NCI-H524 treated with DMSO at 0.1 percent for 48 hours (cell line): ENCODE measurements around the gene PSMA7.

Experiments used
- DNase-seq: peaks from one replicate; lab custom pipeline; 2025; lab: John Stamatoyannopoulos, UW

Gene PSMA7

DNA sequence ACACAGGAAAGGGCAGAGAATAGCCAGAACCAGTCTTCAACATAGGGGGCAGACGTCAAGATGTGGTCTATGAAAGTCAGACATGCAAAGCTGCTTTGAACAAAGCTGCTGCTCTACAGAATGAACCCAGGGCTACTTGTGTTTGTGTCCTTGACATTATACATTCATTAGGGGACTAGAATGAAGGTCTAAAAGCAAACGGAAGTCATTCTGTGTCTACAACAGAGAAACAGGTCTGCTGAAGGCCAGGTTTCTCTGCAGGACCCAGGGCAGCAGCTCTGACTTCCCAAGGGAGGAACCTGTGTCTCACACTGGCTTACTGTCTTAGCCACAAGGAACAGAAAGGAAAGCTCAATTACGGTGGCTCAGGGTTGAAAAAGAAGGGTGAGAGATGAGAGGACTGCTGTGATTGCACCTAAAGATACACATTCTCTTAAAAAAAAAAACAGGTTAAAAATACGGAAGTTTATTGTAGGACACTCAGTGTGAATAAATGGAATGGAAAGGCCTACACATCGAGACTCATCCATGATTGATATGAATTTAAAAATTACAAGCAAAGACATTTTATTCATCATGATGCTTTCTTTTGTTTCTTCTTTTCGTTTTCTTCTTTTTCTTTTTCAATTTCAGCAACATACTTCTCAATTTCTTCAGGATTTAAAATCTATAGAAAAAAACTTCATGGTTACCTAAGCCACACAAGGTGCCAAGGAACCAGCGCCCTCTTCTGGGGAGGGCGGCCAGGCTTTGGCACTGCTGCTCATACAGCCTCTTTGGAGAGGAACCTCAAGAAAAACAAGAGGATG lies 6.7 kb downstream of the PSMA7 start:
- DNase-seq, result no peak

GRCh38 chr20:62135573-62136266 lies 7.5 kb downstream of the PSMA7 start:
- no peak for DNase-seq

- DNase-seq, result no peak
Measured at GRCh38 chr20:62134735-62135231, 8.4 kb downstream of the PSMA7 start.

DNA sequence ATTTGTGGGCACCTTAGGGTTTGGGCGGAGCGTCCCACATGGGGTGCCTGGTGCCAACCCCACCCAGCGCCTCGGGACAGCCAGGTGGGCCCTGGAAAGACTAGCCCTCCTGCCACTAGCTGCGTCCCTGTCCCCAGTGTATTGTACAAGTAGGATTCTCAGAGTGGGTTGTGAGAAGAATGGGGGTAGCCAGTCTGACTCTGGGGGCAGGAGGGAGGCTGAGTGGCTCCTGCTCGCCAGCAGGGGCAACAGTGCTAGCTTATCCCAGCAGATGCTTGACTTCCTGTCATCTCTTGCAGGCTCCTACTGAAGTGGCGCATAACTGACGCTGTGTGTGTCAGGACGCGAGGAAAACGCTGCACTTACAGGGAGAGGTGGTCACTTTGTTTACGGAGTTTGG lies 9.3 kb downstream of the PSMA7 start:
- DNase-seq, result no peak

DNA sequence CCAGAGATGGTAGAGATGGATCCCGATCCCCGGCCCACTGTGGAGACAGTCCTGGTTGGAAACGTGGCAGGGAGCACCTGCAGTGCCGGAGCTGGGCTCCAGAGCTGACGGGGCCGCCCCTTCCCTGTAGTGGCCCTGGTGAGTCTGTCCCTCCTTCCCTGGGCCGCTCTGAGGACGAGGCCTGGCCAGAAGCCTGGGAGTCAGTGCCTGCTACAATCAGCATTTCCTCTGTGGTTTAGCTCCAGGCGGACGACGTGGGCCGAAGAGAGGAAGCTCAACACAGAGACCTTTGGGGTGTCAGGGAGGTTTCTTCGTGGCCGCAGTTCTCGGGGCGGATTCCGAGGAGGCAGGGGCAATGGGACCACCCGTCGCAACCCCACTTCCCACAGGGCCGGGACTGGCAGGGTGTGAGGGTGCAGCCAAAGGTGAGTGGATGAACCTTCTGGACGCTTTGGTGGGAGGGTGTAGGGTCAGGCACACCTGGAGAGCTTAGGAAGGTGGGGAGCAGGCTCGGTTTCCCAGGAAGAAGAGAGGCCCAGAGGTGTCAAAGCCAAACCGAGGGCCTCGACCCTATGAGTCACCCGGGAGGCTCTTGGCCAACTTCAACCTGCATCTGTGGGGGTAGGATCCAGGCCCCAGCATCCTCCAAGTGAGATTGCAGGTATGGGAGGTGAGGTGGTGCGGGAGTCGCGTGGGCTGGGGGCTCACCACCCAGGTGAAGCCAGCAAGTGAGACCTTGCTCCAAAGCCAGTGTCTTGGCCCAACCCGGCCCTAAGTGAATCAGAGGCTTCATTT lies 9.9 kb downstream of the PSMA7 start:
- no peak for DNase-seq

GRCh38 chr20:62132421-62132820 lies 10.8 kb downstream of the PSMA7 start:
- DNase-seq, result no peak

- DNase-seq, result no peak
Measured at GRCh38 chr20:62131560-62132320, 11.5 kb downstream of the PSMA7 start.

GRCh38 chr20:62129731-62130531 lies 13.3 kb downstream of the PSMA7 start:
- no peak for DNase-seq

DNA sequence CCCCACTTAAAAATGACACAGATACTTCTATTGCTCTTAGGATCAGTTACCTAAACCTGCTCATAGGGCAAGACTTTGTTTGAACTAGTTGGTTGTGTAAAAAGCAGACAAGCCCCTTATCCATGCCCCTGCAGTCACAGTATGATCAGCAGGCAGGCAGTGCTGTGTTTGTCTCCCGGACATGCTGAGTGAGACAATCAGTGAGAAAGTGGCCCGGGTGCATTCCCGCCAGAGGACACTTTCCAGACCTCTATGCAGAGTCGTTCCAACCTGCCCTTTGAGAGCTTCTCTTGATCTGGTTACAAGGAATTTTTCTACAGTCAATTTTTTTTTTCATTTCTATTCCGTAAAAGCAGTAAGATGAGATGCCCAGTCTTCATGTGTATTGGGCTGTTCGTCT lies 14.7 kb downstream of the PSMA7 start:
- no peak for DNase-seq

DNA sequence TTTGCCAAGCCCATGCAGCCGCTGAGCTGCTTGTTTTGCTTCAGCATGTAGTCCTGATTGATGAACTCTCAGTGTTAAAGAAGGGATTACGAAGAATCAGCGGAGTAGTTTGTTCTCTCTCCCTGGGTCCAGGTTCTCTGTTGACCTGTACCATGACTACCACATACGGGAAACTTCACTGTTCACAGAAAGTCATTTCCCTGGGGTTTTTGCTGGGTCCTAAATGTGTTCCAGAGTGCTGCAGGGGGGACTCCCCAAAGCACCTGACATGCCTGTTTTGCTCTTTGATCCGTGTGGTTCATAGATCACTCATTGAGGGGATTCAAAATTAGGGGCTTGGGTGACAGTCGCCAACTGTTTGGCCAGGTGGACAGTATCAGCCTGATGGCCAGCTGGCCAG lies 15.4 kb downstream of the PSMA7 start:
- no peak for DNase-seq

GRCh38 chr20:62126141-62126540 lies 17.1 kb downstream of the PSMA7 start:
- DNase-seq, result no peak

DNA sequence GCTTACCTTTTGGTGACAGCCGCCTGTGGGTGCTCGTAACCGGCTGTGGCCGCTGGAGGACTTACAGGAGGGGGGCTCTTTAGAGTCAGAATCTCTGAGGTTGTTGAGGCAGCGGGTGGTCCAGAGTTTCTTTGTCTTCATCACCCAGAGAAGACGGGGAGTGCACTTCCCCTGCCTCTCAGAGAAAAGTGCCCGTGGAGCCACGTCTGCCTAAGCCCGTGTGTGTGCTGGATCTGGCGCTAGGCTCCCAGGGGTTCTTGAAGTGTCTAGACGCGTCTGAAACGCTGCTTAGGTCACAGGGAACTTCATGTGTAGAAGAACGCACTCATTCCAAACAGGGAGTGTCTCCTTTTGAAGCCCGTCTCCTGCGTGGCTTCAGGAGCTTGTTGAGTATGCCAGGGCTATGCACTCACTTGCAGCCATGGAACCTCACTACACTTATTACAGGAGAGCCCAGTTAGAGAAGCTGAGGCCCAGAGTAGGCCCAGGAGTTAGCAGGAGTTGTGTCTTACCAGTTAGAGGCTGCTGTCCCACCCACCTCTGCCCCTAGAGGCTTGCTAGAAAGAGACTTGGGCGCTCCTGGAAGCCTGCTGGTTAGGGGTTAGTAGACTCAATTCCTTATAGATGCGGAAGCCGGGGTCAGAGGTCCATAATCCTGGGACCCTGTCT lies 19.6 kb downstream of the PSMA7 start:
- no peak for DNase-seq

DNA sequence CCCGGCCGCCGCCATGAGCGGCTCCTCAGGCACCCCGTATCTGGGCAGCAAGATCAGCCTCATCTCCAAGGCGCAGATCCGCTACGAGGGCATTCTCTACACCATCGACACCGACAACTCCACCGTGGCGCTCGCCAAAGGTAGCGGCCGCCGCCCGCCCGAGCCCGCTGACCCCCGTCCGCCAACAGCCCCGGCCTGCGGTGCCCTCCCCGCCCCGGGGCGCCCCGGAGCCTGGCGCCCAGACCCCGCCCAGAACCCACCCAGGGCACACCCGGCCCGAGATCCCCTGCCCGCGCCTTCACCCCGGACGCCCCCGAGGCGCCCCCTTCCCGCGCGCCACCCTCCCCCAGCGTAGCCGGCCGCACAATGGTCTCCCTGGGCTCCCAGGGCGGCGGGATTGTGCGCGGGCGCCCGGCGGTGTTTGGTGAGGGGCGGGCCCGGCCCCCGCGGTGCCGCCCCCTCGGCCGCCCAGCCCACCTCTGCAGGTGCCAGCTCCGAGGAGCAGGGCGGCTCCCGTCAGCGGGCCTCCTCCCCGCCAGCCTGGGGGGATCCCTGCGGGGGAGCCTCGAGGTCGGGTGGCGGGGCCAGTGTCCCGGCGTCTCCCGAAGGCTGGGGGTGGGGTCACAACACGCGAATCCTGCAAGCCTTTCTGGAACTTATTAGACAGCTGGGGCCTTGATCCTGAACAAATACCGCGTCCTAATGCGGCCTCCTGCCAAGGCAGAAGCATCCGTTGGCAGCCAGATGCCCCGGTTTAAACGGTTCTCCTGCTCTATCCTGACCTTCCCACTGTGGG lies 20.3 kb downstream of the PSMA7 start:
- peak; percentile 3 for DNase-seq

GRCh38 chr20:62121776-62122653 lies 21.2 kb downstream of the PSMA7 start, which contains the start of gene LSM14B:
LSM14B (plus strand) TSS chr20:62122475; CDS start chr20:62122667, 192 bp downstream.
- DNase-seq, result peak; percentile 61

DNA sequence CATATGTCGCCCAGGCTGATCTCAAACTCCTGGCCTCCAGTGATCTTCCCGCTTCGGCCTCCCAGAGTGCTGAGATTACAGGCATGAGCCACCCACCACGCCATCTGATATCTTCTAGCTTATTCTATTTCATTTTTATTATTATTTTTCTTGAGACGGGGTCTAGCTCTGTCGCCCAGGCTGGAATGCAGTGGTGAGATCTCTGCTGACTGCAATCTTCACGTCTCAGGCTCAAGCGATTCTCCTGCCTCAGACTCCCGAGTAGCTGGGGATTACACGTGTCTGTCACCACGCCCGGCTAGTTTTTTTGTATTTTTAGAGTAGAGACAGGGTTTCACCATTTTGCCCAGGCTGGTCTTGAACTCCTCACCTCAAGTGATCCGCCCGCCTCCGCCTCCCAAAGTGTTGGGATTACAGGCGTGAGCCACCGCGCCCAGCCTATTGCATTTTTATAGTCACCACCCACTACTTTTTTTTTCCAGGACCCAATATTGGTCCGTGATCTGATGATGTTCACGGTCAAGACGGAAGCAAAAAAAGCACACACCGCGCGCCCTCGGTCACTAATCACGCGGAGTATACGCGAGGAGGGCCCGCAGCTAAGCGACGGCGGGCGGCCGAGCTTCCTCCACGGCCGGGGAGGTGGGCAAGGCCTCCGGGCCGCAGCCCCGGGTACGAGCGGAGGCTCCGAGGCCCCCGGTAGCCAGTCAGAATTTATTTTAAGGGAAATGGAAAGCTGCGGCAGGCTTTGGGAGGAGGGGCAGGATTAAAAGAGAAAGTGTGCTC lies 22.0 kb downstream of the PSMA7 start:
- DNase-seq, result no peak

GRCh38 chr20:62120365-62120762 lies 22.8 kb downstream of the PSMA7 start:
- no peak for DNase-seq

DNA sequence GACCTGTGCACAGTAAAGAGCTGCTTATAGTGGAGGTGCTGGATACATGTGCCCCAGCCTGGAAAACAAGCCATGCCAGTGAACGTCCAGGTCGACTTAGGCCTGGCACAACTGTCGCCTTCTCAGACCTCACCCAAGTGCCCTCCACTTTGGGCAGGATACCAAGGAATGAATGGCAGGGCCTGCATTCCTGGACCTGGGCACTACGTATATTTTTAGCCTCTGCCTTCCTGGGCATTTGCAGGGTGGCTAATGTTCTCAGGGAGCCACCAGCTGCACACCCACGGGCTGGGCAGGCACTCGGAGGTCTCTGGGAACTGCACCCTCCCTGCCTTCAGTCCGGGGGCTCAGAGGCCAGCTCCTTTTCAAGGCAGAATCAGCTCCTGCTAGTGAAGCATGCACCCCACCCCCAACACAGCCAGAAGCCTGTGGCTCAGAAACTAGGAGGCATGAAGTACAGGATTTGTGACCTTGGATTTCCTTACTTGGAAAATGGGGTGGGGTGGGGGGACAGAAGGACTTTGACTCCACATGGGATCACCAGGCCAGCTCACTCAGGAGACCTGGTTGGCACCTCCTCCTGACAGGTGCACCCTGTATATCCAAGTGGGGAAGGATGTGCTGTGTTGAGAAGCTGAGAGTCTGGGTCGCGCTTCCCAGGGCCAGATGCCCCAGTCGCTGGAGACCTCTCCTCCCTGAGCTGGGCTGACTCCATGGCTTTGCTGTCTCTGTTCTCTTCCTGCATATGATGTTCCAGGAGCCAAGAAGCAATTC lies 23.4 kb downstream of the PSMA7 start:
- no peak for DNase-seq
